GM12878 (cell line): ENCODE measurements around the gene TRAF3IP3. TPM values are rescaled to one million over a fixed set of nuclear protein-coding genes. Genes with fewer than 3 reads are reported as not detected.

Source experiments
- ATAC-seq: fragments of 200-7000 bp; cut with Tn5 transposase; 3 replicates; pipeline ENCODE4 v1.9.1; 2020; ENCODE audit warnings: mild to moderate bottlenecking, moderate library complexity
- BruUV-seq: library from RNA; stranded (reverse); fragments of 400-500 nt; replicated peaks from 2 replicates; lab custom pipeline; 2021; lab: Mats Ljungman, UMichigan
- CTCF ChIA-PET: fragments of 300-600 bp; sonication (Branson Sonifier 250); formaldehyde crosslinking; extraction: SDS; loops from one replicate; lab custom pipeline; 2021; ENCODE audit warnings: inconsistent platforms; lab: Yijun Ruan, JAX
- POLR2A ChIA-PET: fragments of 350-600 bp; formaldehyde crosslinking; extraction: SDS; loops from one replicate; lab custom pipeline; 2021; ENCODE audit warnings: inconsistent platforms; lab: Charles Lee
- RAD21 ChIA-PET: fragments of 300-600 bp; sonication (Branson Sonifier 250); formaldehyde crosslinking; loops from one replicate; lab custom pipeline; 2023; ENCODE audit warnings: antibody characterized with exemption; ENCODE audit not compliant: unreplicated experiment; lab: Charles Lee
- SMC1A ChIA-PET: fragments of 300-600 bp; sonication (Branson Sonifier 250); formaldehyde crosslinking; loops from one replicate; lab custom pipeline; 2023; ENCODE audit not compliant: unreplicated experiment, uncharacterized antibody; lab: Charles Lee
- DNase-seq: peaks from one replicate; pipeline ENCODE4 v3.0.0-alpha.2; 2011; ENCODE audit warnings: low read depth, low spot score
- FAIRE-seq: peaks from 3 replicates; lab custom pipeline; 2011; peaks lifted over from hg19 to GRCh38; lab: Jason Lieb, UNC
- H2AFZ ChIP-seq: 2 replicates; pipeline ENCODE4 v1.6.0; 2011; ENCODE audit warnings: low read depth, low read length, control low read depth; ENCODE audit not compliant: control insufficient read depth
- H3K27ac ChIP-seq: 2 replicates; pipeline ENCODE4 v1.5.1; 2011; ENCODE audit warnings: control low read depth; ENCODE audit not compliant: control insufficient read depth, insufficient read depth
- H3K27me3 ChIP-seq, 2 experiments: replicated peaks in 1 of 2; 2 replicates each; pipeline versions ENCODE4 v1.6.0 to v1.6.1; 2011; ENCODE audit warnings: low read length in 1 of 2; ENCODE audit not compliant: control insufficient read depth in 2 of 2, insufficient read depth in 2 of 2
- H3K36me3 ChIP-seq, 2 experiments: 2 replicates each; pipeline ENCODE4 v1.5.1; 2011; ENCODE audit warnings: low read length in 1 of 2; ENCODE audit not compliant: control insufficient read depth in 2 of 2, insufficient read depth in 2 of 2
- H3K4me1 ChIP-seq: 2 replicates; pipeline ENCODE4 v1.6.1; 2011; ENCODE audit warnings: mild to moderate bottlenecking, low read length, moderate library complexity, mixed read lengths; ENCODE audit not compliant: control insufficient read depth, insufficient read depth
- H3K4me2 ChIP-seq: 2 replicates; pipeline ENCODE4 v1.6.0; 2011; ENCODE audit warnings: control low read depth; ENCODE audit not compliant: control insufficient read depth, insufficient read depth
- H3K4me3 ChIP-seq: fragments of 200-600 bp; sonication (generic); 2 replicates; pipeline ENCODE4 v1.5.1; 2016
- H3K79me2 ChIP-seq: 2 replicates; pipeline ENCODE4 v1.6.0; 2011; ENCODE audit warnings: low read length; ENCODE audit not compliant: control insufficient read depth, insufficient read depth
- H3K9ac ChIP-seq: 2 replicates; pipeline ENCODE4 v1.8.0; 2011; ENCODE audit warnings: low read length, control low read depth, mixed read lengths; ENCODE audit not compliant: control insufficient read depth, insufficient read depth
- H3K9me3 ChIP-seq: replicated peaks from 3 replicates; pipeline ENCODE4 v1.5.1; 2011; ENCODE audit warnings: mild to moderate bottlenecking, low read length; ENCODE audit not compliant: control insufficient read depth, insufficient read depth
- H4K20me1 ChIP-seq: 2 replicates; pipeline ENCODE4 v1.6.0; 2011; ENCODE audit not compliant: control insufficient read depth, insufficient read depth
- ATF3 ChIP-seq: IDR thresholded peaks from 2 replicates; pipeline ENCODE4 v1.6.1; 2011; ENCODE audit warnings: low read depth, mild to moderate bottlenecking, low read length, moderate library complexity, borderline replicate concordance; ENCODE audit errors: extremely low read depth
- CHD2 ChIP-seq: IDR thresholded peaks from 2 replicates; pipeline ENCODE4 v1.6.1; 2011; ENCODE audit warnings: low read depth, low read length, improper control_type of control experiment, borderline replicate concordance
- DPF2 ChIP-seq: fragments of 450-650 bp; IDR thresholded peaks from 2 replicates; pipeline ENCODE4 v1.6.1; 2017; ENCODE audit warnings: mild to moderate bottlenecking
- E2F4 ChIP-seq: IDR thresholded peaks from 2 replicates; pipeline ENCODE4 v1.6.1; 2012; ENCODE audit warnings: low read depth, low read length, improper control_type of control experiment
- HDGF ChIP-seq: fragments of 450-650 bp; IDR thresholded peaks from 2 replicates; pipeline ENCODE4 v1.6.1; 2016; ENCODE audit warnings: antibody characterized with exemption
- LARP7 ChIP-seq: fragments of 450-650 bp; IDR thresholded peaks from 2 replicates; pipeline ENCODE4 v1.6.1; 2017; ENCODE audit warnings: mild to moderate bottlenecking
- MTA3 ChIP-seq: IDR thresholded peaks from 2 replicates; pipeline ENCODE4 v1.6.1; 2012; ENCODE audit warnings: low read length, inconsistent platforms, borderline replicate concordance
- NFXL1 ChIP-seq: fragments of 450-650 bp; IDR thresholded peaks from 2 replicates; pipeline ENCODE4 v1.6.1; 2017; ENCODE audit warnings: antibody characterized with exemption, mild to moderate bottlenecking, borderline replicate concordance
- POLR2AphosphoS2 ChIP-seq: IDR thresholded peaks from 2 replicates; pipeline ENCODE4 v1.6.1; 2011; ENCODE audit warnings: low read depth, mild to moderate bottlenecking, low read length, improper control_type of control experiment, moderate library complexity
- RAD21 ChIP-seq: IDR thresholded peaks from 2 replicates; pipeline ENCODE4 v1.6.1; 2011; ENCODE audit warnings: mild to moderate bottlenecking, low read depth, low read length, moderate library complexity; ENCODE audit not compliant: insufficient read depth
- RAD51 ChIP-seq: fragments of 450-650 bp; IDR thresholded peaks from 2 replicates; pipeline ENCODE4 v1.6.1; 2016; ENCODE audit warnings: moderate library complexity, mild to moderate bottlenecking, inconsistent platforms
- RELA ChIP-seq: fragments of 450-650 bp; IDR thresholded peaks from 2 replicates; pipeline ENCODE4 v1.8.0; 2014; ENCODE audit warnings: borderline replicate concordance; ENCODE audit not compliant: partially characterized antibody
- SIN3A ChIP-seq: IDR thresholded peaks from 2 replicates; pipeline ENCODE4 v1.6.1; 2012; ENCODE audit warnings: low read depth, low read length, improper control_type of control experiment
- SMARCA5 ChIP-seq: fragments of 450-650 bp; IDR thresholded peaks from 2 replicates; pipeline ENCODE4 v1.6.1; 2017; ENCODE audit warnings: mild to moderate bottlenecking
- SREBF1 ChIP-seq: IDR thresholded peaks from 2 replicates; pipeline ENCODE4 v1.6.1; 2012; ENCODE audit warnings: mild to moderate bottlenecking, low read length
- TCF3 ChIP-seq: IDR thresholded peaks from 2 replicates; pipeline ENCODE4 v1.6.1; 2012; ENCODE audit warnings: low read depth, mild to moderate bottlenecking, low read length, borderline replicate concordance; ENCODE audit not compliant: insufficient read depth
- TCF7 ChIP-seq: IDR thresholded peaks from 2 replicates; pipeline ENCODE4 v1.6.1; 2014; ENCODE audit warnings: antibody characterized with exemption, borderline replicate concordance
- USF1 ChIP-seq: IDR thresholded peaks from 2 replicates; pipeline ENCODE4 v1.6.1; 2011; ENCODE audit warnings: borderline replicate concordance, low read depth, mild to moderate bottlenecking, moderate library complexity, mixed read lengths, low read length; ENCODE audit not compliant: insufficient read depth; ENCODE audit errors: extremely low read length
- ZNF217 ChIP-seq: fragments of 450-650 bp; IDR thresholded peaks from 2 replicates; pipeline ENCODE4 v1.6.1; 2017; ENCODE audit warnings: antibody characterized with exemption, mild to moderate bottlenecking
- WGBS: methylation state at CpG from one replicate; pipeline ENCODE4 v1.1.6; 2016; ENCODE audit warnings: low lambda C conversion rate; ENCODE audit not compliant: insufficient replicate concordance, insufficient coverage; ENCODE audit errors: missing lambda C conversion rate; 5-methylcytosine and 5-hydroxymethylcytosine counted together
- in situ Hi-C: fragments of 300-500 bp; cut with MboI; formaldehyde crosslinking; loops from 9 replicates; pipeline ENCODE4 v1.14.3; 2018; ENCODE audit warnings: mixed read lengths
- intact Hi-C: fragments of 100-400 bp; cut with micrococcal nuclease; formaldehyde crosslinking; loops from one replicate; pipeline ENCODE4 v1.14.2; 2022; ENCODE audit not compliant: unreplicated experiment
- polyA plus RNA-seq, 11 experiments: library from polyadenylated mRNA; depleted of rRNA in 4 of 11; unstranded in 6 of 11; stranded (reverse) in 5 of 11; fragments of >200 nt; fragmentation: Nextera tagmentation in 4 of 11; fragmentation: Illumina TruSeq in 1 of 11; extraction: Ambion mirVana in 4 of 11; extraction: Trizol in 1 of 11; gene quantifications; 1 replicate in 1 of 11; 2 replicates in 10 of 11; pipeline versions ENCODE4 v1.2.1 to v1.2.3, GENCODE V29; 2011 to 2016; ENCODE audit warnings: inconsistent platforms in 2 of 11, missing spikeins in 2 of 11, low read depth in 1 of 11
- total RNA-seq, 4 experiments: library from RNA; depleted of rRNA in 3 of 4; stranded (reverse); fragments of >200 nt in 3 of 4; fragmentation: Illumina TruSeq in 1 of 4; extraction: Trizol in 1 of 4; gene quantifications; 2 replicates each; pipeline versions ENCODE4 v1.2.1 to v1.2.3, GENCODE V29; 2013 to 2021

The TRAF3IP3 gene
- total and polyA plus RNA-seq, 10 of the 15 experiments (the other 5 are each of a cell fraction or from before 2014, with no cell fraction given) = 61.6 to 121 (median 96.5) TPM

GRCh38 chr1:209708297-209708696, 47.6 kb upstream of the TRAF3IP3 start:
- in situ Hi-C loops (no loop called here), intact Hi-C loops (no loop called here)
- H3K79me2 ChIP-seq = no peaks in the 10 kb centered on the region
- RAD21 ChIA-PET = interaction anchor here (0.6 to 0.7 kb wide), 2 partner anchors 9 to 29 kb away, joined by 3 to 5 read pairs; no protein-coding TSS in a partner anchor
- H4K20me1 ChIP-seq = no peaks in the 10 kb centered on the region
- H3K27me3 ChIP-seq = no peaks in the 10 kb centered on the region
- no peak overlapping the region for H3K27ac ChIP-seq
- POLR2A ChIA-PET = no interaction called here
- H3K36me3 ChIP-seq = no peaks in the 10 kb centered on the region
- H3K4me2 ChIP-seq = no peak overlapping the region
- SMC1A ChIA-PET = interaction anchor here (1.0 kb wide), 2 partner anchors 55 to 61 kb away, joined by 3 read pairs; no protein-coding TSS in a partner anchor
- H3K4me3 ChIP-seq = no peak overlapping the region
- H3K4me1 ChIP-seq = peaks cover 3% of the 10 kb centered on the region; the same call in 1 of the 2 replicates
- 75% methylated on average over 4 of the region's 4 CpGs for WGBS
- no peak for TF ChIP-seq USF1
- no peak for TF ChIP-seq SREBF1
- TF ChIP-seq DPF2 = no peak
- TF ChIP-seq TCF7 = no peak
- no peak for TF ChIP-seq RAD51
- no peak for TF ChIP-seq NFXL1
- no peak for TF ChIP-seq HDGF
- no peak for TF ChIP-seq RELA
- TF ChIP-seq SMARCA5 = no peak
- no peak for TF ChIP-seq MTA3
- no peak for TF ChIP-seq RAD21
- TF ChIP-seq LARP7 = no peak
- no peak for TF ChIP-seq POLR2AphosphoS2
- TF ChIP-seq CHD2 = no peak
- no peak for TF ChIP-seq TCF3
- TF ChIP-seq ZNF217 = no peak
- no peak for TF ChIP-seq SIN3A
- TF ChIP-seq ATF3 = no peak
- no peak for TF ChIP-seq E2F4
- H2AFZ ChIP-seq = no peak overlapping the region
- BruUV-seq = no TSS peak
- H3K9me3 ChIP-seq = no peaks in the 10 kb centered on the region
- CTCF ChIA-PET = interaction anchor here (1.1 kb wide), 1 partner anchor 15 kb away, joined by 3 read pairs; no protein-coding TSS in a partner anchor
- no peak for FAIRE-seq
- no peak overlapping the region for H3K9ac ChIP-seq
- no peak for DNase-seq
- ATAC-seq = no peak
